Measurements from ENCODE around the gene FHIT.

The FHIT gene

DNA sequence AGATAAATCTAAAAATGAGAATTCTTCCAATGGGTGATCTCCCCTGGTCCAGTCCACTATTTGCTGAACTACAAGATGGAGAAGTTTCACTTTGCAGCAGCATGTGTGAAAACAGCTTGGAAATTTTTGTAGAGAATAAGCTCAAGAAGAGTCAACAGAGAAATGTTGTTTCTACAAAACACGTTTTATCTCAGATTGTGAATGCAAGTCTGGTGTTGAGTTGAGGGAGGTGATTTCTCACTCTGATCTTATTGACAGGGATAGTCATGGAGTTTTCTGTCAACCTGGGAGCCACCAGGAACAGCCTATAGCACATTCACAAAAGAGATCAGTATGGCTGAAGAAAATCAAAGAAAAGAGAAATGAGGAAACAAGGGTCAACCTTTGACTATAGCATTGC is 1220.3 kb downstream of the FHIT start:
- Histone ChIP-seq H3K9me3 (ENCODE audit: insufficient read depth, low read length) (no peaks in the 10 kb centered on the region), H3K27ac (ENCODE audit: low read depth, low read length) (no peak overlapping the region), H3K4me2 (ENCODE audit: low read depth, low read length, poor library complexity, severe bottlenecking) (no peak overlapping the region), H4K20me1 (ENCODE audit: low read depth, low read length) (no peaks in the 10 kb centered on the region), H3F3A (ENCODE audit: insufficient read depth) (no peaks in the 10 kb centered on the region), H3K27me3 (ENCODE audit: low read length) (no peaks in the 10 kb centered on the region), H3K36me3 (ENCODE audit: low read length) (no peaks in the 10 kb centered on the region), H3K9ac (ENCODE audit: low read length) (no peak overlapping the region), H2AFZ (ENCODE audit: low read depth, low read length, severe bottlenecking) (no peak overlapping the region), H3K9me2 (replicated peaks; ENCODE audit: insufficient read depth, low read length) (no peaks in the 10 kb centered on the region), H3K79me2 (ENCODE audit: insufficient read depth, low read length) (no peaks in the 10 kb centered on the region), H3K4me3 (ENCODE audit: insufficient read depth, low read length, poor library complexity, severe bottlenecking) (no peak overlapping the region)
- TF ChIP-seq EZH2phosphoT487 (conservative IDR thresholded peaks at IDR 0.05; ENCODE audit: low read length), result no peak

DNA sequence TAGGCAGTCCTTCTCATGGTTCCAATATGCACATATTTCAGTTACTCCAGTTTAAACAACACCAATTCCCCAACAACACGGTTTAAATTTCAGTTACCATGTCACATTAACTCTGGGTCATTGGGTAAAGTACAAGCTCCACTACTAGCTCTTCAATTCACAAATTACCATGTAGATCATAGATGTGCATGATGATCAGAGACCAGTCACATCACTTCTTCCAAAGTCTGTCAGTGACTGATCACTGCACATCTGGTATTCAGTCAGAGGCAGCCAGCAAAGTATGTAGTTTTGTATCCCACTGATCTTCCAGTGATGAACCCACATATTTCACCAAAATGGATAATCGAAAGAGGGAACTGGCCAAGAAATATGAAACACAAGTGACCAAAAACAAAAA is 1223.0 kb downstream of the FHIT start:
- H3K36me3 ChIP-seq (ENCODE audit: low read length), result no peaks in the 10 kb centered on the region
- H4K20me1 ChIP-seq (ENCODE audit: low read depth, low read length), result no peaks in the 10 kb centered on the region
- no peak for TF ChIP-seq EZH2phosphoT487 (conservative IDR thresholded peaks at IDR 0.05; ENCODE audit: low read length)
- TF ChIP-seq, protein P1, sequence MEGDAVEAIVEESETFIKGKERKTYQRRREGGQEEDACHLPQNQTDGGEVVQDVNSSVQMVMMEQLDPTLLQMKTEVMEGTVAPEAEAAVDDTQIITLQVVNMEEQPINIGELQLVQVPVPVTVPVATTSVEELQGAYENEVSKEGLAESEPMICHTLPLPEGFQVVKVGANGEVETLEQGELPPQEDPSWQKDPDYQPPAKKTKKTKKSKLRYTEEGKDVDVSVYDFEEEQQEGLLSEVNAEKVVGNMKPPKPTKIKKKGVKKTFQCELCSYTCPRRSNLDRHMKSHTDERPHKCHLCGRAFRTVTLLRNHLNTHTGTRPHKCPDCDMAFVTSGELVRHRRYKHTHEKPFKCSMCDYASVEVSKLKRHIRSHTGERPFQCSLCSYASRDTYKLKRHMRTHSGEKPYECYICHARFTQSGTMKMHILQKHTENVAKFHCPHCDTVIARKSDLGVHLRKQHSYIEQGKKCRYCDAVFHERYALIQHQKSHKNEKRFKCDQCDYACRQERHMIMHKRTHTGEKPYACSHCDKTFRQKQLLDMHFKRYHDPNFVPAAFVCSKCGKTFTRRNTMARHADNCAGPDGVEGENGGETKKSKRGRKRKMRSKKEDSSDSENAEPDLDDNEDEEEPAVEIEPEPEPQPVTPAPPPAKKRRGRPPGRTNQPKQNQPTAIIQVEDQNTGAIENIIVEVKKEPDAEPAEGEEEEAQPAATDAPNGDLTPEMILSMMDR (IDR thresholded peaks at IDR 0.05; ENCODE audit: insufficient read depth, low read length, poor library complexity, severe bottlenecking), result no peak
- H2AFZ ChIP-seq (ENCODE audit: low read depth, low read length, severe bottlenecking), result no peak overlapping the region
- H3K9me3 ChIP-seq (ENCODE audit: insufficient read depth, low read length), result no peaks in the 10 kb centered on the region
- no peak overlapping the region for H3K4me2 ChIP-seq (ENCODE audit: low read depth, low read length, poor library complexity, severe bottlenecking)
- H3K9me2 ChIP-seq (replicated peaks; ENCODE audit: insufficient read depth, low read length), result no peaks in the 10 kb centered on the region
- no peaks in the 10 kb centered on the region for H3F3A ChIP-seq (ENCODE audit: insufficient read depth)
- H3K79me2 ChIP-seq (ENCODE audit: insufficient read depth, low read length), result no peaks in the 10 kb centered on the region
- no peak overlapping the region for H3K27ac ChIP-seq (ENCODE audit: low read depth, low read length)
- no peak overlapping the region for H3K4me3 ChIP-seq (ENCODE audit: insufficient read depth, low read length, poor library complexity, severe bottlenecking)
- no peak overlapping the region for H3K9ac ChIP-seq (ENCODE audit: low read length)
- no peaks in the 10 kb centered on the region for H3K27me3 ChIP-seq (ENCODE audit: low read length)

DNA sequence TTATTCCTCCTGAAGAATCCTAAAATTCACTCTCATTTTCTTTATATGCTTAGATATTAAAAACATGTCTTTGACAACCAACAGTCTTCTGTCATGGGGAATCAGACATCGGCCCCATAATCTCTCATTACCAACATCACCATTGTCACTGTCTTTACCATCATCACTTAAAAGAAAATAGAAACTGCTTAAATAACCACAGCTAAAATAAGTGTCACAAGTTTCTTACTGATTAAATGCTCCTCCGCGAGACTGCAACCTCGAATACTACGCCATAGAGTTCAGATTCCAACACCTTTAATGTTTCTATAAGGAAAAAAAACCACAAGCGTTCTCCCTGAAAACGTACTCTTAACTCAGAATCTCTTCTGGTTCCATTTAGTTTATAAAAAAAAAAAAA is 1223.9 kb downstream of the FHIT start:
- Histone ChIP-seq H3K4me3 (ENCODE audit: insufficient read depth, low read length, poor library complexity, severe bottlenecking) (no peak overlapping the region), H3K27ac (ENCODE audit: low read depth, low read length) (no peak overlapping the region), H3K36me3 (ENCODE audit: low read length) (no peaks in the 10 kb centered on the region), H3K9me2 (replicated peaks; ENCODE audit: insufficient read depth, low read length) (no peaks in the 10 kb centered on the region), H3K27me3 (ENCODE audit: low read length) (no peaks in the 10 kb centered on the region), H3K4me2 (ENCODE audit: low read depth, low read length, poor library complexity, severe bottlenecking) (no peak overlapping the region), H3K9me3 (ENCODE audit: insufficient read depth, low read length) (no peaks in the 10 kb centered on the region), H4K20me1 (ENCODE audit: low read depth, low read length) (no peaks in the 10 kb centered on the region), H3F3A (ENCODE audit: insufficient read depth) (no peaks in the 10 kb centered on the region), H3K79me2 (ENCODE audit: insufficient read depth, low read length) (no peaks in the 10 kb centered on the region), H2AFZ (ENCODE audit: low read depth, low read length, severe bottlenecking) (no peak overlapping the region), H3K9ac (ENCODE audit: low read length) (no peak overlapping the region)
- no peak for TF ChIP-seq EZH2phosphoT487 (conservative IDR thresholded peaks at IDR 0.05; ENCODE audit: low read length)
- TF ChIP-seq, protein P1 (IDR thresholded peaks at IDR 0.05; ENCODE audit: insufficient read depth, low read length, poor library complexity, severe bottlenecking), result no peak

DNA sequence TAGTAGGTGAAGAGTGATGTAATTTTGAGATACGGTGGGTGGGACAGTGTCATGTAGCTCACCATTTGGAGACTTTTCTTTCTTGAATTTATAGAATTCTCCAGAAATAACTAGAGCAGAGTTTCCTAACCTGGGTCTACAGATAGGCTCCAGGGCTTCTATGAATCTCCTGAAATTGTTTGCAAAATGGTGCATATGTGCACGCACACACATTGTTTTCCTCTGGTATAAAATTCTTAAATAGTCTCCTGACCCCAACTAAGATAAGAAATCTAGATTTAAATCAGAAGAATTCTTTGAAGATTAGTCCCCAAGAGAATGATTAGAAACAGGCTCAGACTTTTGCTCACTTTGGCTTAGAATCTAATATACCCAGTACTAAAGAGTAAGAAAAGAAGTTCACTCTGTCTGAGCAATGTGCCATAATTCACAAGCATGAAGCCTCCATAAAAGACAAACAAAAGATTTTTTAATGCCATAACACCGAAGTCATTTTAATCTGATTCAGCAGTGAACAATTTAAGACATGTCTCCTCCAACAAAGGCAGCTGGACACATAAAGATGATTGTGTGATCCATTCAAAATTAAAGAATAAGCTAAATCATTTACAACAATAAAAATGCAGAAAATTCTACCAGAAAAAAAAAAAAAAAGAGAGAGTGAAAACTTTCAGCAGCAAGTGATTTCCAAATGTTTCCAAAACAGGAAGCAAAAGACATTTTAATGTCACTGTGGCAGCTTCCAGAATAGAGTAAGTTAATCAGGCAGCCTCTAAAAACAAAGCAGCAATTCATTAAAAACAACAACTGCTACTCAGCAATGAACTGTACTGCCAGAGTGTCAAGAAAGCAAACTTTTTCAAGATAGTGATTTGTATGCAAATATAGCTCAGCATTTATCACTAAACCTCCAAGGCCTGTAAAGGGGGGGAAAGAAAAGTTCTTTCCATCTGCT is 1225.9 kb downstream of the FHIT start:
- H3F3A ChIP-seq (ENCODE audit: insufficient read depth), result no peaks in the 10 kb centered on the region
- H3K36me3 ChIP-seq (ENCODE audit: low read length), result no peaks in the 10 kb centered on the region
- no peaks in the 10 kb centered on the region for H4K20me1 ChIP-seq (ENCODE audit: low read depth, low read length)
- H3K79me2 ChIP-seq (ENCODE audit: insufficient read depth, low read length), result no peaks in the 10 kb centered on the region
- H2AFZ ChIP-seq (ENCODE audit: low read depth, low read length, severe bottlenecking), result no peak overlapping the region
- no peaks in the 10 kb centered on the region for H3K9me3 ChIP-seq (ENCODE audit: insufficient read depth, low read length)
- no peaks in the 10 kb centered on the region for H3K27me3 ChIP-seq (ENCODE audit: low read length)
- H3K9ac ChIP-seq (ENCODE audit: low read length), result no peak overlapping the region
- H3K4me2 ChIP-seq (ENCODE audit: low read depth, low read length, poor library complexity, severe bottlenecking), result no peak overlapping the region
- no peak overlapping the region for H3K27ac ChIP-seq (ENCODE audit: low read depth, low read length)
- H3K9me2 ChIP-seq (replicated peaks; ENCODE audit: insufficient read depth, low read length), result no peaks in the 10 kb centered on the region
- TF ChIP-seq EZH2phosphoT487 (conservative IDR thresholded peaks at IDR 0.05; ENCODE audit: low read length), result no peak
- TF ChIP-seq, protein P1 (IDR thresholded peaks at IDR 0.05; ENCODE audit: insufficient read depth, low read length, poor library complexity, severe bottlenecking), result no peak
- no peak overlapping the region for H3K4me3 ChIP-seq (ENCODE audit: insufficient read depth, low read length, poor library complexity, severe bottlenecking)
